ENCODE data around the gene PHF21B.

The PHF21B gene

DNA sequence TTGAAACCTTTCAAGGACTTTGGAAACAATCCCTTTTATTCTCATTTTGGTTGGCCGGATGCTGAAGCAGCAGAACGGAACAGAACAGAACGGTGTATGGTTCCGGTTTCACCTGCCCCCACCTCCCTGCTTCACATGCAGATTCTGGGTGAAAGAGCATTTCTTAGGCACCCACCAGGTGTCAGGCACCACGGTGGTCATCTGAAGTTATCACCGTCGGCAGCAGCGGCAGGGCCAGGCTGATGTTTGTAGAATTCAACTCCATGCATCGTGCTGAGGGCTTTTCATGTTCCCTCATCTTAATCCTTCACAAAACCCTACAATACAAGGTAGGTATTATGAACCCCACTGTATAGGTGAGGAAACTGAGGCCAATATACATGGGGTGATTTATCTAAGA, 13.6 kb upstream of the PHF21B start:
- no peak for DNase-seq (ENCODE audit: low spot score)
- TF ChIP-seq, protein P1, sequence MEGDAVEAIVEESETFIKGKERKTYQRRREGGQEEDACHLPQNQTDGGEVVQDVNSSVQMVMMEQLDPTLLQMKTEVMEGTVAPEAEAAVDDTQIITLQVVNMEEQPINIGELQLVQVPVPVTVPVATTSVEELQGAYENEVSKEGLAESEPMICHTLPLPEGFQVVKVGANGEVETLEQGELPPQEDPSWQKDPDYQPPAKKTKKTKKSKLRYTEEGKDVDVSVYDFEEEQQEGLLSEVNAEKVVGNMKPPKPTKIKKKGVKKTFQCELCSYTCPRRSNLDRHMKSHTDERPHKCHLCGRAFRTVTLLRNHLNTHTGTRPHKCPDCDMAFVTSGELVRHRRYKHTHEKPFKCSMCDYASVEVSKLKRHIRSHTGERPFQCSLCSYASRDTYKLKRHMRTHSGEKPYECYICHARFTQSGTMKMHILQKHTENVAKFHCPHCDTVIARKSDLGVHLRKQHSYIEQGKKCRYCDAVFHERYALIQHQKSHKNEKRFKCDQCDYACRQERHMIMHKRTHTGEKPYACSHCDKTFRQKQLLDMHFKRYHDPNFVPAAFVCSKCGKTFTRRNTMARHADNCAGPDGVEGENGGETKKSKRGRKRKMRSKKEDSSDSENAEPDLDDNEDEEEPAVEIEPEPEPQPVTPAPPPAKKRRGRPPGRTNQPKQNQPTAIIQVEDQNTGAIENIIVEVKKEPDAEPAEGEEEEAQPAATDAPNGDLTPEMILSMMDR (conservative IDR thresholded peaks at IDR 0.05; ENCODE audit: low read depth) = no peak
- CTCF ChIA-PET = no interaction called here
- POLR2A ChIA-PET (ENCODE audit: low non-redundant PET) = no interaction called here
- H3K27ac ChIP-seq = no peak overlapping the region

DNA sequence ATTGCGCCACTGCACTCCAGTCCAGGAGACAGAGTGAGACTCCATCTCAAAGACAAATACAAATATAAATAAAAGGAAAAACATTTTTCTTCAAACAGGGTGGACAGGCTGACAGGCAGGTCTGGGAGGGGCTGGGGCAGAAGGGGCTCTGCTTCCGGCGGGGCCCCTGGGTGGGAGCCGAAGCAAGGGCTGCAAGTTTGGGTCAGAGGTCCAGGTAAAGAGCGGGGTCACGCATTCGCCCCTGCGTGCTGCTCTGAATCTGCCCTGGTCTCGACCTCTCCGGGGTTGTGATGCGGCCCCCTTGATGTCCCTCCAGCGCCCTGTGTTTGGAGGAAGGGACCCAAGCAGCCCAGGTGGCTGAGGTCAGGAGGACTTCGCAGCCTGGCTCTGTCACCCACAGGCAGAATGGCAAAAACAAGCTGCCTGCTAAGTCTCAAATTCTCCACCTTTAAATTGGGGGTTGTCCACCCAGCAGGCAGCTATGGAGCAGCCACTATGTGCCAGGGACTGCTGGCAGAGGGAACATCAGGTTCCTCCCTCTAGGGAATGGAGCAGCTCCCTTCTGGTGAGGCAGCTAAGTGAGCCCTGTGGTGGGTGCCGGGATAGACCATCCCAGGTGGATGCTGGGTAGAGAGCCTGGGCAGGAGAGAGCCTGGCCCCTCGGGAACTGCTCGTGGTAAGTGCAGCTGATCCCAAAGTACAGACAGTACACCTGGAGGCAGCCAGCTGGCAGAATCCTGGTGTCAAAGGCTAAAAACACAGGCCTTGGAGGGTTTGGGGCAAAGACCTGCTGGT, 10.3 kb upstream of the PHF21B start:
- TF ChIP-seq, protein P1 (conservative IDR thresholded peaks at IDR 0.05; ENCODE audit: low read depth) = no peak
- no peak overlapping the region for H3K27ac ChIP-seq
- POLR2A ChIA-PET (ENCODE audit: low non-redundant PET) = no interaction called here
- no peak for DNase-seq (ENCODE audit: low spot score)
- CTCF ChIA-PET = no interaction called here

DNA sequence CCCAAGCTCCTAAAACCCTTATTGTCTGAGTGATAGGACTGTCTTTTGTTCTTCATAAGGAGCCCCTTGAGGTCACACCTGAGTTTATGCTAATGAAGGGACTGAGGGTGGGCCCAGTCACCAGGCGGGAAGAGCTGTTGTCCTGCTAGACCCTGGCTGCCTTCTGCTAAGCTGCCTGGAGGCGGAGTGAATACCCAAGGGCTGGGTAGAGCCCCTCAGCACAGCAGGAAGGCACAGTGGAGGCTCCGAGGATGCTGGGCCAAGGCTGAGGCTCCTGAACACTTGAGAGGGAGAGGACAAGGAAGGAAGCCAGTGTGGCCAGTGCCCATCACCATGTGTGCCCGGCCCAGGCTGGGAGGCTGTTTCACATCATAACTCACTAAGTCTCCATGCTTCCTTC, 4.8 kb upstream of the PHF21B start:
- TF ChIP-seq, protein P1 (conservative IDR thresholded peaks at IDR 0.05; ENCODE audit: low read depth) = no peak
- DNase-seq (ENCODE audit: low spot score) = no peak
- POLR2A ChIA-PET (ENCODE audit: low non-redundant PET) = no interaction called here
- H3K27ac ChIP-seq = no peak overlapping the region
- CTCF ChIA-PET = no interaction called here

DNA sequence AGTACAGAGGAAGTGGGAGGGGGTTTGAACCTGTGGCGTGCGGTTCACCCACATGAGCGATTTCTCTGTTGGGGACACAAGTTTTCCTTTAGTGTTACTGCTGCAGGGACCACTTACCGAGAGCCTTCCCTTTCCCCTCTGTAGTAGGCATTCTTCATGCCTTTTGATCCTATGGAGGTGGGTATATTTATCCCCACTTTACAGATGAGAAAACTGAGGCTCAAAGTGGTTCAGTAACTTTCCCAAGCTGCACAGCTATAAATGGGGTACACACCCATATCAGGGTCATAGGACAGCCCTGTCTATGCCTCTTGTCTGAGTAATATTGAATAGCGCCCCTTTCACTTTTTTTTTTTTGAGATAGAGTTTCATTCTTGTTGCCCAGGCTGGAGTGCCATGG, 3.3 kb upstream of the PHF21B start:
- DNase-seq (ENCODE audit: low spot score) = no peak
- ChIA-PET POLR2A (ENCODE audit: low non-redundant PET) (no interaction called here), CTCF (no interaction called here)
- TF ChIP-seq, protein P1 (conservative IDR thresholded peaks at IDR 0.05; ENCODE audit: low read depth) = no peak
- no peak overlapping the region for H3K27ac ChIP-seq

DNA sequence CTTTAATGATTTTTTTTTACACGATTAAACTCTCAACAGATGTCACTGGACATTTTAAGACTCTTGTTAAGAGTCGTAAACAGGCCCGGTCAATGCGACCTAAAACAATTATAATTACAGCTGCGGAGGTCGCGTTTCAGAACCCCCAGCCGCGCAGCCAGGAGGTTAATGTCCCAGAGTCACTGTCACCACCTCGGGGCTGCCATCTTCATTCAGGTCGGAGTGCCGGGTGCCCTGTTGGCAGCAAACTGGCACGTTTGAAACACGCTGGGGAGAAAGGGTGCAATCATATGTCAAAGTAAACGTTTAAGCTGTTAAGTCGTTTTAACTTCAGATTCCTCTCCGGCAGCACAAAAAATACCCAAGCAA, 711 bp upstream of the PHF21B start:
- CTCF ChIA-PET = no interaction called here
- H3K27ac ChIP-seq = no peak overlapping the region
- POLR2A ChIA-PET (ENCODE audit: low non-redundant PET) = no interaction called here
- TF ChIP-seq, protein P1 (conservative IDR thresholded peaks at IDR 0.05; ENCODE audit: low read depth) = no peak
- DNase-seq (ENCODE audit: low spot score) = no peak

DNA sequence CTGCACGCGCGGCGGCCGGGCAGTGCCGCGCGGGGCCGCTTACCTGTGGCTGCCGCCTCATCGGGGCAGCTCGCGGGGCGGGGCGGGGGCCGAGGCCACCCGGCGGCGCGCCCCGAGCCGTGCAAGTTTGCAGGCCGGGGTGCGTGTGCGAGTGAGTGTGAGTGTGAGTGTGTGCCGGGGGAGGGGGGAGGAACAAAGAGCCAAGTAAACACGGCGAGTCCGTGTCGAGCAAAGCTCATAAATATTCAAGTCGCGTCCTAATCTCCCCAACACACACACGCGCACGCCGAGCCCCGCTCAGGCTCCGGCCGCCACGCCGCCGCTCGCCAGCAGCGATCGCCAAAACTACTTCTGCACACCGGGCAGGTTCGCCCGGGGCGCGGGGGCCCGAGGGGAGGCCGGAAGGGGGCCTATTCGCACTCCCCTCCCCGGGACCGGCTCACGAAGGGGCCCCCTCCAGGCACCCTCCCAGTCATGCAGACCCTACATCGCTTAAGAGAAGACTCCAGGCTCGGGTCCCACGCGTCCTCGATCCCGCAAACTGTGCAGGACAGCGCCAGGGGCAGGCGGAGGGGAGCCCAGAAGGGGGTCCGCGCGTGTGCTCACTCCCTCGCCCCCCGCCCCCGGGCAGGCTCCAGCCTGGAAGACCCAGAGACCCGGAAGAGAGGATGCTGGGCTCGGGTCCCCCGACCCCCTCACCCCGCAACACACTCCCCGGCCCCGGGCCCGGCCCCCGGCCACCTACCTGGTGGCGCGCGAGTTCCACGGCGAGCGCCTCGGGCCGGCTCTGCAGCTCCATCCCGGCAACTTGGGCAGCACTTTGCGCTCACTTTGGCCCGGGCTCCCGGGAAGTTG, 827 bp downstream of the PHF21B start:
- DNase-seq (ENCODE audit: low spot score) = no peak
- CTCF ChIA-PET = no interaction called here
- TF ChIP-seq, protein P1 (conservative IDR thresholded peaks at IDR 0.05; ENCODE audit: low read depth) = no peak
- POLR2A ChIA-PET (ENCODE audit: low non-redundant PET) = no interaction called here
- H3K27ac ChIP-seq = no peak overlapping the region
